Adrenal gland (tissue), 12 donors: ENCODE measurements around the gene CACUL1. TPM values are rescaled to one million over a fixed set of nuclear protein-coding genes. Genes with fewer than 3 reads are reported as not detected.
A peak's percentile ranks its signal among the peaks of the same experiment; 100 is the strongest.

Source experiments
- DNase-seq, 7 donors: peaks; one replicate each; pipeline ENCODE4 v3.0.0-alpha.2; 2019 to 2020
- H3K27ac ChIP-seq, 5 donors: fragments of 200-600 bp; sonication (generic) in 4 of 5; 1 replicate in 3 of 5; 2 replicates in 2 of 5; pipeline versions ENCODE4 v1.5.1 to v1.8.0; 2016 to 2020; ENCODE audit warnings: mild to moderate bottlenecking in 1 of 5
- H3K27me3 ChIP-seq: fragments of 200-600 bp; 2 replicates; pipeline ENCODE4 v1.8.0; 2021
- H3K36me3 ChIP-seq, 2 donors: fragments of 200-600 bp; replicated peaks in 1 of 2; 1 replicate in 1 of 2; 2 replicates in 1 of 2; pipeline versions ENCODE4 v1.5.1 to v1.8.0; 2018 to 2022
- H3K4me1 ChIP-seq, 2 donors: fragments of 200-600 bp; replicated peaks in 1 of 2; 1 replicate in 1 of 2; 2 replicates in 1 of 2; pipeline versions ENCODE4 v1.5.1 to v1.8.0; 2018 to 2021
- H3K4me3 ChIP-seq, 4 donors: fragments of 200-600 bp; sonication (generic) in 3 of 4; one replicate each; pipeline ENCODE4 v1.5.1; 2016 to 2018
- H3K9me3 ChIP-seq, 3 donors: fragments of 200-600 bp; sonication (generic) in 1 of 3; replicated peaks in 1 of 3; 1 replicate in 2 of 3; 2 replicates in 1 of 3; pipeline versions ENCODE4 v1.5.1 to v1.8.0; 2016 to 2021
- CTCF ChIP-seq, 6 experiments: fragments of 450-650 bp in 4 of 6; fragments of 200-600 bp in 2 of 6; sonication (generic) in 1 of 6; IDR thresholded peaks; 1 replicate in 5 of 6; 2 replicates in 1 of 6; pipeline versions ENCODE4 v1.5.1 to v1.8.0; 2016 to 2021; ENCODE audit warnings: antibody characterized with exemption in 6 of 6, mild to moderate bottlenecking in 2 of 6, moderate library complexity in 1 of 6
- POLR2A ChIP-seq, 2 donors: fragments of 450-650 bp; IDR thresholded peaks; one replicate each; pipeline ENCODE4 v1.6.1; 2017; ENCODE audit warnings: antibody characterized with exemption in 2 of 2, mild to moderate bottlenecking in 2 of 2, moderate library complexity in 1 of 2
- WGBS, 4 donors: extraction: QIAGEN DNeasy Blood & Tissue Kit in 2 of 4; methylation state at CpG; one replicate each; pipeline versions ENCODE4 v1.1.5 to v1.1.7; 2013 to 2017; 5-methylcytosine and 5-hydroxymethylcytosine counted together
- intact Hi-C, 2 donors: fragments of 100-400 bp; cut with DNase I; formaldehyde crosslinking; loops; one replicate each; pipeline versions ENCODE4 v1.14.1 to v1.15.0; 2022 to 2023
- polyA plus RNA-seq, 3 donors: library from polyadenylated mRNA; stranded (reverse); fragments of 200-250 nt in 2 of 3; fragments of 350-450 nt in 1 of 3; fragmentation: Illumina TruSeq in 1 of 3; extraction: RNeasy Lipid Tissue Mini Kit (QIAGEN cat#74804) in 1 of 3; gene quantifications; one replicate each; pipeline ENCODE4 v1.2.3, GENCODE V29; 2013 to 2014
- total RNA-seq, 9 donors: library from RNA; depleted of rRNA in 4 of 9; stranded (reverse); fragments of >200 nt in 4 of 9; fragments of 120-200 nt in 1 of 9; fragmentation: NEBNext Ultra II Directional in 1 of 9; extraction: Animal tissue kit (Norgen Biotek cat#: 25700) in 1 of 9; gene quantifications; one replicate each; pipeline versions ENCODE4 v1.1.0 to v1.2.4, GENCODE V29; 2013 to 2023
- donor health status: healthy with polysubstance abuse.
- donor health status: Bipolar disorder and iron deficiency.
- donor health status: DM: yes; HTN: yes; CAD: no.
- donor health status: DM: no; HTN: no; CAD: no.
- donor health status: DM: no; HTN: no; CAD: no.
- donor health status: DM: yes; HTN: yes; CAD: no.

The CACUL1 gene
- total and polyA plus RNA-seq, 12 donors = 6.9 to 70.0 (median 30.9) TPM

GRCh38 chr10:118670472-118671124, 84.2 kb downstream of the CACUL1 start:
- intact Hi-C loops = no loop called here
- WGBS, 4 donors = 85 to 90% (median 88%) methylated on average over 7 to 11 of the region's 11 CpGs
- no peaks in the 10 kb centered on the region for H3K36me3 ChIP-seq
- TF ChIP-seq POLR2A (IDR thresholded peaks at IDR 0.05) (no peak), CTCF (IDR thresholded peaks at IDR 0.05) (no peak)
- no peak overlapping the region for H3K4me3 ChIP-seq
- H3K9me3 ChIP-seq = no peaks in the 10 kb centered on the region
- no peaks in the 10 kb centered on the region for H3K27me3 ChIP-seq
- DNase-seq = no peak
- H3K4me1 ChIP-seq = peaks cover 28 to 58% of the 10 kb centered on the region in 2 donors
- peak overlapping the region in 2 of 5 donors; percentile 77 to 91 for H3K27ac ChIP-seq

- no peak overlapping the region for H3K4me3 ChIP-seq
These were observed 84.9 kb downstream of the CACUL1 start for GRCh38 chr10:118669835-118670234.

GRCh38 chr10:118669020-118669791, 85.6 kb downstream of the CACUL1 start:
- Histone ChIP-seq H3K36me3 (no peaks in the 10 kb centered on the region), H3K27ac (peak overlapping the region in 2 of 5 donors; percentile 77 to 91), H3K27me3 (no peaks in the 10 kb centered on the region), H3K4me1 (peaks cover 28 to 58% of the 10 kb centered on the region in 2 donors), H3K9me3 (no peaks in the 10 kb centered on the region), H3K4me3 (no peak overlapping the region)
- 18 to 21% (median 20%) methylated on average over 18 to 20 of the region's 20 CpGs for WGBS, 4 donors
- intact Hi-C loops = no loop called here
- peak; percentile 64 to 97 (median 78) for DNase-seq
- TF ChIP-seq POLR2A (IDR thresholded peaks at IDR 0.05) (no peak), CTCF (IDR thresholded peaks at IDR 0.05) (no peak)

More at GRCh38 chr10:118669835-118670234, 84.9 kb downstream of the CACUL1 start:
- intact Hi-C loops = no loop called here
- no peaks in the 10 kb centered on the region for H3K27me3 ChIP-seq
- peak in 1 of 7 donors; percentile 61 for DNase-seq
- peak overlapping the region in 3 of 5 donors; percentile 29 to 91 (median 77) for H3K27ac ChIP-seq
- H3K36me3 ChIP-seq = no peaks in the 10 kb centered on the region
- H3K9me3 ChIP-seq = no peaks in the 10 kb centered on the region
- peaks cover 28 to 58% of the 10 kb centered on the region in 2 donors for H3K4me1 ChIP-seq
- 40 to 69% (median 48%) methylated on average over 3 of the region's 3 CpGs for WGBS, 4 donors
- TF ChIP-seq CTCF (IDR thresholded peaks at IDR 0.05) (no peak), POLR2A (IDR thresholded peaks at IDR 0.05) (no peak)

GRCh38 chr10:118668228-118668952, 86.4 kb downstream of the CACUL1 start:
- Histone ChIP-seq H3K4me3 (no peak overlapping the region), H3K4me1 (peaks cover 28 to 55% of the 10 kb centered on the region in 2 donors), H3K36me3 (no peaks in the 10 kb centered on the region), H3K27me3 (no peaks in the 10 kb centered on the region), H3K9me3 (no peaks in the 10 kb centered on the region), H3K27ac (peak overlapping the region in 2 of 5 donors; percentile 74 to 91)
- WGBS, 4 donors = 46 to 66% (median 55%) methylated on average over 6 to 9 of the region's 9 CpGs
- intact Hi-C loops = no loop called here
- DNase-seq = peak in 4 of 7 donors; percentile 40 to 77 (median 46)
- no peak for TF ChIP-seq POLR2A (IDR thresholded peaks at IDR 0.05)
- no peak for TF ChIP-seq CTCF (IDR thresholded peaks at IDR 0.05)
